WI38 (cell line): Measurements from ENCODE around the gene LCN15.
A peak's percentile ranks its signal among the peaks of the same experiment; 100 is the strongest.
"Not testable (repeated sequence)": the region's sequence is repeated elsewhere in the genome, so short reads cannot be mapped to it uniquely, and the experiment has no call there.

Experiments
- H3K4me3 ChIP-seq: 2 replicates; pipeline ENCODE4 v1.5.1; 2011; ENCODE audit warnings: low read depth, mild to moderate bottlenecking, control low read depth, low read length
- CTCF ChIP-seq: IDR thresholded peaks from 2 replicates; pipeline ENCODE4 v1.5.1; 2012; ENCODE audit warnings: low read depth, mild to moderate bottlenecking, control low read depth, low read length

The LCN15 gene

DNA sequence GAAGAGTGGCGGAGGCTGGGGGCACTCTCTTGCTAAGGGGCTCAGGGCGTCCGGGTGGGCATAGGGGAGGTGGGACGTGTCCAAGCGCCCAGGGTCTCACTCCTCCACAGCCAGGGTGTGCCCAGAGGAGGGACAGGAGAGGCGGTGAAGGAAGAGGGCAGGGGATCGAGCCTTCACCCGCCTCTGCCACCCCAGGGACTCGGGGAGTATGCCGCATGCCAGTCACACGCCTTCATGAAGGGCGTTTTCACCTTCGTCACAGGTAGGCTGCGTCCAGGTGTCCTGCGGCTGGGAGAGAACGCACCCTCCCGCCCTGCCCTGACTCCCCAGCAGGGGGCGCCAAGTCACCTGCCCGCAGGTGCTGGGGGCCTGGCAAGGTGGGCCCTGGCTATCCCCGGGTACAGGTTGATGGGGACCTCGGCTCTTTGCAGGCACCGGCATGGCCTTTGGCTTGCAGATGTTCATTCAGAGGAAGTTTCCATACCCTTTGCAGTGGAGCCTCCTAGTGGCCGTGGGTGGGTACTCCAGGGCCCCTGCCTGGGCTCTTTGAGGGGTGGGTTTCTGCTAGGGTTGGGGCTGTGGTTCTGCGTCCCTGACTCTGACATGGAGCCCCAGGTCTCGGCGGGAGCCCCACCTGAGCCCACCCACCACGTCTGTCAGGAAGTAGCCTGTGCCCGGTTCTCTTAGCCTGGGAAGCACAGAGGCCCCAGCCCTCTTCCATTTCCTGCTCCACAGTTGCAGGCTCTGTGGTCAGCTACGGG is 27.4 kb upstream of the LCN15 start:
- peak overlapping the region; percentile 85 for H3K4me3 ChIP-seq
- TF ChIP-seq CTCF = peak; percentile 98

DNA sequence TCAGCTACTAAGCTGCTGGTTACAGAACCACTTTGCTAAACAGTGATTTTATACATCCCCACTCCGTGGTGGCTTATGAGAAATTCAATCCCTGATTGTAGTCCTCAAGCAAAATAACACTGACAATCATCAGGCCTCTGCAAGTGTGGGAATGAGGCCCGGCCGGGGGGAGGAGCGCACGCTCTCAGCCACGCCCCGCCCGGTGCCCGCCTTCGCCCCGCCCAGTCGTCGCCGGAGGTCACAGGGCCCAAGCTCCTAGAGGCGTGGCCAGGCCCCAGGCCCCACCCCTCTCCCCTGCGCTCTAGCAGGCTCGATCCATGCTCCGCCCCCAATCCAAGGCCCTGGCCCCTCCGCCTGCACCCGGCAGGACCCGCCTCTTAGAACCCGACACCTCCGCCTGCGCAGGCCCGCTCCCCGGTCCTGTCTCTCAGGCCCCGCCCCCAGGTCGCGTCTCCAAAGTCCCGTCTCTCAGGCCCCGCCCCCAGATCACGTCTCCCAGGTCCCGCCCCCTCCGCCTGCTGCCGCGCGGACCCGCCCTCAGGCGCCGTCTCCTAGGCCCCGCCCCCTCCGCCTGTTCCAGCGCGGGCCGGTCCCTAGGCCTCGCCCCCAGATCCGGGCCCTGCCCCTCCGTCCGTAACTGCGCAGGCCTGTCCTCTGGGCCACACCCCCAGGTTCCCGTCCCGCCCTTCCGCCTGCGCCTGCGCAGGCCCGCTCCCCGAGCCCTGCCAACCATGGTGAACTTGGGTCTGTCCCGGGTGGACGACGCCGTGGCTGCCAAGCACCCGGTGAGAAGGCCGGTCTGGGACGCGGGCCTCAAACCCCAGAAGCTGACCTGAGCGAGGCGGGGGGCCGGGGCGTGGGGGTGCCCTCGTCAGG is 26.6 kb upstream of the LCN15 start, which contains the start of gene TMEM141:
Gene TMEM141, plus strand, starts transcription at position 705 of the 876 bp plus-strand sequence. Its CDS starts 27 bp downstream, at position 732.
- no peak for TF ChIP-seq CTCF
- peak within 1 kb of the TSS; percentile 85 for H3K4me3 ChIP-seq

GRCh38 chr9:136789523-136789937 is 25.2 kb upstream of the LCN15 start:
- H3K4me3 ChIP-seq = no peak overlapping the region
- no peak for TF ChIP-seq CTCF

GRCh38 chr9:136788644-136789522 is 24.6 kb upstream of the LCN15 start:
- H3K4me3 ChIP-seq = not testable (repeated sequence)

DNA sequence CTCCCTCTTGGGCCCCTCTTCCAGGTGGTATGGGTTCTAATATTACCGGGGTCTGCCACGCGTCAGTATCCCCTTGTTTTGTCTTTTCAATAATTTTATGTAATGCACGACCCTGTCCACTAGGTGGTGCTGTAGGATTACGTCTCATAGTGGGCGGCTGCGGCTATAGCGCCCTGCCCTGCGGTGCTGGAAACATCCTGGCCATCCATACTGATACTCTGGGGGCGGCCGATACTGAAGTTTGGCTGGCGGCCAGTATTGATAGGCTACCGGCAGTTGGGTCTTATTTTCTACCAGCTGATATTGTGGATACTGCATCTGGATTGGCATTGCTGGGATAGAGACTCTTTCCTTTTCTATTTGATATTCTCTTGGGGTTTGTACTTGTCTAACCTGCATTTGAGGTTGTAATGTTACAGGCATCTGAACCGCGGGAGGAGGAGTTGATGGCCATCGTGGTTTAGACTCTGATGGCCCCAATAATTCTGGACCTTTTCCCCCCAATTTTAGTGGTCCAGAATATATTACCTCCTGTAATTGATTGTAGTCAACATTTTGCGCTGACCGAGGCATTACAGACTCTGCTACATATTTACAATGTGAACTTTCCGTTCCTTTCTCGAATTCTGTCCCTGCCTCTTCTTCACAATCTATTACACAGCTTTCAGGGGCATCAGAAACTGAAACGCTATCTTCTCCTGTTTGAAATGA is 23.5 kb upstream of the LCN15 start:
- H3K4me3 ChIP-seq = no peak overlapping the region
- TF ChIP-seq CTCF = peak; percentile 64

DNA sequence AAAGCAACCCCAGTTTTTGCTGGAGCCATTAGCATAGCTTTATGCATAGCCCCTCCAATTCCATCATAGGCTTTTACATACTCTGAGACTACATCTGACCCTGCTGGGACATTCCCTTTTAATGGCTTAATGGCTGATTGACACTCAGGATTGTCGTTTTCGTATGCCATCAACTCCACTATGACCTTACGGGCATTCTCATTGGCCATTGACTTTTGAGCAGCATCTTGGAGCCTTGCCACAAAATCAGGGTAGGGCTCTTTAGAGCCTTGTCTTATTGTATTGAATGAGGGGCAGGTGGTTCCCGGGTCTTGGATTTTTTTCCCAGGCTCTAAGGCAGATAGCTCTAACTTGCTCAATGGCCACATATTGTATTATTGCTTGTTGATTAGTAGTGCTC is 22.7 kb upstream of the LCN15 start:
- not testable (repeated sequence) for H3K4me3 ChIP-seq

DNA sequence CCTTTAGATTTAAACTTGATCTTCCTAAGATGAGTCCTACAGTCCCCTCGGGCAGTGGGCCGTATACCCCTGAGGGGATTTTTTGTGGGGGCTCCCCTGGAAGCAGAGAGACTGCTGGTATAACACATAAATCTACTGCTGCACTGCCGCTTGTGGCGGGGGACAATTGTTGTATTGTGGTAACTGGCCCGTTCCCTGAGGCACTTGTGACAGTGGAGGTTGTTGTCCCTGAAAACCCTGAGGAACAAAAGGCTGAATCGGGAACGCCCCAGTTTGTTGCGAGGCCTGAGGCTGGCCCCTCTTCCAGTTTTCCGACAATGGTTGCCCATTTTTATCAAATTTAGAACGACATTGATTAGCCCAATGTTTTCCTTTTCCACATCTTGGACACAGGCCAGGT is 22.1 kb upstream of the LCN15 start:
- TF ChIP-seq CTCF = no peak
- H3K4me3 ChIP-seq = no peak overlapping the region

- not testable (repeated sequence) for H3K4me3 ChIP-seq
Measured at GRCh38 chr9:136785565-136786355, 21.4 kb upstream of the LCN15 start.
